HL-60/S4 treated with phorbol 12-myristate 13-acetate at 8.2 ng/mL for 4 days and 3 days (cell line): Measurements from ENCODE around the gene ZNF600.
"Not testable (repeated sequence)": the region's sequence is repeated elsewhere in the genome, so short reads cannot be mapped to it uniquely, and the experiment has no call there.

ENCODE experiments used
- in situ Hi-C: fragments of 300-500 bp; cut with MboI; formaldehyde crosslinking; loops from 2 replicates; pipeline ENCODE4 v1.15.0; 2022; ENCODE audit warnings: low sequenced_read_pairs

ZNF600 gene

DNA sequence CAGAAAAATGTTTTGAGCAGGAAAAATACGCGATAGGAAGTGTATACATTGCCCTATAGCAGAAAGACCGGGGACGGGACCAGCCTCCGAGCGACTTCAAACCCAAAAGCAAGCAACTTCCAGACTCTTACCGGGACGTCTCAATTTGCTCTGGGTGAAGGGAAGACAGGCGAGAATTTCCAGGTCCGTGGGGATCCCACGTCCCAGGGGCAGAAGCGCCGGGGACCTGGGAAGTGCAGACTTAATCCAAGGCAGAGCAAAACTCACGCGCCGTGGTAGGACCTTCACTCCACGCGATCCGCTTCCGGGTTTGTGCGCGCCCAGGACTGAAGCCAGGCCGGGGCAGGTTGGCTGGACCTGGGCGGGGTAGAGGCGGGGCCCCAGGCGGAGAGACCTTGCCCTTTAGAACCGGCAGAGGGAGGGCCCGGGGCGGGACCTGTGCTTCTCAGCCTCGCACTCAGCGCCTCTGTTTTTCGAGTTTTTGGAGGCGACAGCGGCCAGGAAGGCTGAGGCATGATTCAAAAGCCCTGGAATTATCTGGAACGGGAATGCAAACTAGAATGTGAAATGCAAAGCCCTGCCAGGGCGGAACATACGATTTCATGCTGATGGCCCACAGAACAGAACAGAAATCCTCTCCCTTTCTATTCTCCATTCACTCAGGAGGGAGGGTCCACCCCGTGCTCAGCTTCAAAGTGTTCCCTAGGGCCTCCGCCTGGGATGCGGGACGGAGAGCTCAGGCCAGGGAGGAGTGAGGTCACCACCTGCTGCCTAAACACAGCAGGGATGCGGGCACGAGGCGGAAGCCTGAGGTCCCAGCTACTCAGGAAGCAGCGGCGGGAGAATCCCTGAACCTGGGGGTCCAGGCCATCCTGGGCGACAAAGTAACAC, at the start of gene ZNF600:
Gene ZNF600 (minus strand): TSS at position 328 of the 891 bp plus-strand sequence. CDS start 7,903 bp downstream, outside the sequence.
- in situ Hi-C loops: not testable (repeated sequence)

DNA sequence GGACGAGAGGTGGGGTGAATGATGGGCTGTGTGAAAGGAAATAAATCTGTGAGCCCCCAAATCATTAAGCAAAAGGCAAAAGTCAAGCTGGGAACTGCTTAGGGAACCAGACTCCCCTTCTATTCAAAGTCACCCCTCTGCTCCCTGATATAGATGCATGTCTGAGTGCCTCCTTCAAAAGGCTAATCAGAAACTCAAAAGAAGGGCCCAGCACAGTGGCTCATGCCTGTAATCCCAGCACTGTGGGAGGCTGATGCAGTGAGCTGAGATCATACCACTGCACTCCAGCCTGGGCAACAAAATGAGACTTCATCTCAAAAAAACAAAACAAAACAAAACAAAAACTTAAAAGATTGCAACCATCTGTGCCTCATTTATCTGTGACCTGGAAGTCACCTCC, 47.7 kb upstream of the ZNF600 start:
- in situ Hi-C loops: not testable (repeated sequence)

DNA sequence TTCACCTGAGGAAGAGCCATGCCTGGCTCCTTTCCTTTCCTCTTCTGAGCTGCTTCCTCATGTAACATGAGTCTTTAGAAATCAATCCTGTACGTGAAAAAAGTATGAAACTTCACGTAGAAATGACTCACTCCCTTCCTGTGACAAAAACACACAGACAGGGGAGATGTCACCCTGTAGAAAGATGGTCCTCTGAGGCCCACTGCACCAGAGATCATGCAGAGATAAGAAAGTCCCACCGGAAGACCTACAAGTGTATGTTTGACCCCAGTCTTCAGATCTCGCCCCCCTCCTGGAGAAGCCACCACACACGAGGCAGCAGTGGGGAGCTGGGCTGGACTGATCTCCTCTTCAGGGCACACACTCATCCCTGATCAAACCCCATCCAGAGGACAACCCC, 47.0 kb upstream of the ZNF600 start:
- in situ Hi-C loops: not testable (repeated sequence)

DNA sequence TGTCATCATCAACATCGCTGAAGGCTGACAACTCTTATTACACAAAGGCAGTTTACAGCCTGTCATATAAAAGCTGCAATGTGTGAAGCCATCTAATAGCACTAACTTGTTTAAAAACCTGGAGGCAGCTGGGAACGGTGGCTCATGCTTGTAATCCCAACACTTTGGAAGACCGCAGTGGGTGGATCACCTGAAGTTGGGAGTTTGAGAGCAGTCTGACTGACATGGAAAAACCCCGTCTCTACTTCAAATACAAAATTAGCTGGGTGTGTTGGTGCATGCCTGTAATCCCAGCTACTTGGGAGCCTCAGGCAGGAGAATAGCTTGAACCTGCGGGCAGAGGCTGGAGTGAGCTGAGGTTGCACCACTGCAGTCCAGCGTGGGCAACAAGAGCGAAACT, 43.3 kb upstream of the ZNF600 start:
- in situ Hi-C loops: not testable (repeated sequence)

DNA sequence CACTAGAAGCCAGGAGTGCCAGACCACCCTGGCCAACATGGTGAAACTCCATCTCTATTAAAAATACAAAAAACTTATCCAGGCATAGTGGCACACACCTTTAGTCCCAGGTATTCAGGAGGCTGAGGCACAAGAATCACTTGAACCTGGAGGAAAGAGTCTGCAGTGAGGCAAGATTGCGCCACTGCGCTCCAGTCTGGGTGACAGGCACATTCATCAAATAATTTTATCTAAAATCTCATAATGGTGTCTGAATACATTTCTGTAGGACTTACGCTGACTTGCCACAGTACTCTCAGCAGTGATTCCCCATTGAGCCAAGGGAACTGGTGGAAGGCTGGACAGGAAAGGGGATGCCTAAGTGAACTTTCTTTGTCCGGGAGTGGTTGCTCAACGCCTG, 39.2 kb upstream of the ZNF600 start:
- in situ Hi-C loops: no loop called here

DNA sequence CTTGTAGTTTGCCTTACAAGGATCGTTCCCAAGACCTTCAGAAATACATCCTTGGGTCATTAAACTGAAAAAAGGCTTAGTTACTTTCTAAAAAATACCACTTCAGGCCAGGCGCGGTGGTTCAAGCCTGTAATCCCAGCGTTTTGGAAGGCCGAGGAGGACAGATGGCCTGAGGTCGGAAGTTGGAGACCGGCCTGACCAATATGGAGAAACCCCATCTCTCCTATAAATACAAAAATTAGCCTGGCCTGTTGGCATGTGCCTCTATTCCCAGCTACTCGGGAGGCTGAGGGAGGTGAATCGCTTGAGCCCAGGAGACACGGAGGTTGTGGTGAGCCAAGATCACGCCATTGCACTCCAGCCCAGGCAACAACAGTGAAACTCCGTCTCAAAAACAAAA, 37.1 kb upstream of the ZNF600 start:
- in situ Hi-C loops: no loop called here

DNA sequence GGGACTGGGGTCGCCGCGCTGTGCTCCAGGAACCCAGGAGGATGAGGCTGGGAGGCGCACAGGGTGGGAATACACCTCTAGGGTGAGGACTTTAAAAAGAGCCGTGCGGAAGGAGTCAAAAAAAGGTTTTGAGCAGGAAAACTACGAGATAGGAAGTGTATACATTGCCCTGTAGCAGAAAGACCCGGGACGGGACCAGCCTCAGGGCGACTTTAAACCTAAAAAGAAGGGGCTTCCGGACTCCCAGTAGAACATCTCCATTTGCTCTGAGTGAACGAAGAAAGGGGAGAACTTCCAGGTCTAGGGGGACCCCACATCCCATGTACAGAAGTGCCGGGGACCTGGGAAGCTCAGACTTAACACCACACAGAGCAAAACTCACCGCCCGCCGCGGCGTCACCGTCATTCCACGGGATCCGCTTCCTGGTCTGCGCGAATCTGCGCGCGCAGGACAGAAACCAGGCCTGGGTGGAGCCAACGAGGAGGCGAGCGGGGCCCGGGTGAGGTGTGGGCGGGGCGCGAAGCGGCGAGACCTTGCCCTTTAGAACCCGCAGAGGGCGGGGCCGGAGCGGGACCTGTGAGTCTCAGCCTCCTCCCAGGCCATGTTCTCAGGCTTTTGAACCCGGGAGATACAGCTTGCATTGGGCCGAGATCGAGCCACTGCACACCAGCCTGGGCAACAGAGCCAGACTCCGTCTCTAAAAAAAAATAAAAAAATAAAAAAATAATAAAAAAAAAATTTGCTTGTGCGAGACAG, 34.8 kb upstream of the ZNF600 start, which contains the start of gene ZNF28:
Gene ZNF28 (minus strand): TSS at position 430 of the 757 bp plus-strand sequence. CDS start 3,675 bp downstream, outside the sequence.
- in situ Hi-C loops: not testable (repeated sequence)

DNA sequence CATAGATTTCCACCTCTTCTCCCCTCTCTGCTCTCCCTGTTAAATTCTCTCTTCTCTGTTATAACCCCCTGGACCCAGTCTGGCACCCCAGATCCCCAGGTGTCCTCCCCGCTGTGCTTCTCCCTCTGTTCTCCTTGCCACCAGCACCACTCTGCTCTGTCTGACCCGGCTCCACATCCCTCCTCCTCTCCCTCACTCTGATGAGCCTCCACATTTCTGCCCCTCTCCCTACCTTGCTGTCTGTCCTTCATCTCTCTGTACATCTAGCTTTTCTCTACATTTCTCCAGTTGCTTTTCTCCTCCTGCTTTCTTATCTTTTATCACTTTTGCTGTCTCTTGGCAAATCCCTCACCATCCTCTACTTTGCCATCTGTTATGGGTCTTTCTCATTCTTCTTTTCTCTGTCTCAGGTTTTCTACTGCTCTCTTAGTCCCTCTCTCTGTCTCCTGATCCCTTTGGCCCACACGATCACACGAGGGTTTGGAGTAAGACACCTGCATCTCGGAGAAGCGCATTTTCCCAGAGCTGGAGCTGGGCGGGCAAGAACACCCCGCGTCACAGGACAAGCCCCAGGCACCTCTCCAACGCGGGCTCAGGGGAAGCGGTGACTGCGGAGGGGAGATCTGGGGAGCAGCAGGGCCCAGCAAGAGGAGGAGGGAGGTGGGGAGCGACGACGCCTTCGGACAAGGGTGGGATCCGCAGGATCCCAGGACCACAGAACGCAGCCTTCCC, 34.0 kb upstream of the ZNF600 start:
- in situ Hi-C loops: not testable (repeated sequence)

DNA sequence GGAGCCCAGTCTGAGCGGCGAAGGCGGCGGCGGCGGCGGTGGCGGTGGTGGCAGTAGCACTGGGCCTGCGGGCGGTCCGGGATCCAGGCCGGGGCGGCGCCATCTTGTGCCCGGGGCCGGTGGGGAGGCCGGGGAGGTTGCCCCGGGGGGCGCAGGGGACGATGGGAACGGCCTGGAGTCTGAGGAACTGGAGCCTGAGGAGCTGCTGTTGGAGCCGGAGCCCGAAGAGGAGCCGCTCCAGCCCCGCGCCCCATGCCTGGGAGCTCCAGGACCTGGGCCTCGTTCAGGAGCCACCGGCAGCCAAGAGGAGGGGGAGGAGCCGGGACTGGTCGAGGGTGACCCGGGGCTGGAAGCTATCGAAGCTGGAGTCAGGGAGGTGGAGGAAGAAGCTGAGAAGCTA, 23.2 kb upstream of the ZNF600 start:
- in situ Hi-C loops: no loop called here

DNA sequence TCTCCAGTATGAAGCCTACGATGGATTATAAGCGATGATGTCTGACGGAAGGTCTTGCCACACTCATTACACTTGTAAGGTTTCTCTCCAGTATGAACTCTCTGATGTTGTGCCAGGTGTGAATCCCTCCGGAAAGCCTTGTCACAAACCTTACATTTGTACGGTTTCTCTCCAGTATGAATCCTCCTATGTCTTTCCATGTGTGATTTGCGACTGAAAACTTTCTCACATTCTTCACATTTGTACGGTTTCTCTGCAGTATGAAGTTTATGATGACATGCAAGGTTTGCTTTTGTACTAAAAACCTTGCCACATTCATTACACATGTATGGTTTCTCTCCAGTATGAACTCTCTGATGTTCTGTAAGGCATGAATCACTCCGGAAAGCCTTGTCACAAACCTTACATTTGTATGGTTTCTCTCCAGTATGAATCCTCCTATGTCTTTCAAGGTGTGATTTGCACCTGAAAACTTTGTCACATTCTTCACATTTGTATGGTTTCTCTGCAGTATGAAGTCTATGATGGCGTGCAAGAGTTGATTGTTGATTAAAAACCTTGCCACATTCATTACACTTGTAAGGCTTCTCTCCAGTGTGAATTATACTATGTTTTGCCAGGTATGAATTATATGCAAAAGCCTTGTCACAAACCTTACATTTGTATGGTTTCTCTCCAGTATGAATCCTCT, 13.5 kb upstream of the ZNF600 start:
- in situ Hi-C loops: not testable (repeated sequence)

DNA sequence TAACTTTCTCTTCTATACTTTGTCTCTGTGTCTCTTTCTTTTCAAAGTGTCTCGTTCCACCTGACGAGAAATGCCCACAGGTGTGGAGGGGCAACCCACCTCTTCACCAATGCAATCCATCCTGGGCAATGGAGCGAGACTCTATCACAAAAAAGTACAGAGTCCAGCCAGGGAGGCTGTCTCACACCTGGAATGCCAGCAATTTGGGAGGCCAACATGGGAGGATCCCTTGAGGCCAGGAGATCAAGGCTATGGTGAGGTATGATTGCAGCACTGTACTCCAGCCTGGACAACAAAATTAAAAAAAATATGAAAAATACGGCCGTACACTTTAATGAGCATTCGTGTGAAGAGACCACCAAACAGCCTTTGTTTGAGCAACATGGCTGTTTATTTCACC, 2.8 kb upstream of the ZNF600 start:
- in situ Hi-C loops: no loop called here

DNA sequence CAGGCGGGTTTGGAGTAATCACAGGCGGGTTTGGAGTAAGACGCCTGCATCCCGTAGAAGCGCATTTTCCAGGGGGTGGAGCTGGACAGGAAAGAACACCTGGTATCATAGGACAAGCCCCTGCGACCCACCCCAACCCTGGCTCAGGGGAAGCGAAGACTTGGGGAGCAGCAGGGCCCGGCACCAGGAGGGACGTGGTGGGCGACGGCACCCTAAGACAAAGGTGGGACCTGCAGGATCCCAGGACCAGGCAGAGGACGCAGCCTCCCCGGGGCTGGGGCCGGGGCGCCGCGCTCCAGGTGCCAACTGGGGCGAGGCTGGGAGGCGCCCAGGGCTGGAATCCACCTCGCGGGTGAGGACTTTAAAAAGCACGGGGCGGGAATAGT, 520 bp downstream of the ZNF600 start:
- in situ Hi-C loops: no loop called here

DNA sequence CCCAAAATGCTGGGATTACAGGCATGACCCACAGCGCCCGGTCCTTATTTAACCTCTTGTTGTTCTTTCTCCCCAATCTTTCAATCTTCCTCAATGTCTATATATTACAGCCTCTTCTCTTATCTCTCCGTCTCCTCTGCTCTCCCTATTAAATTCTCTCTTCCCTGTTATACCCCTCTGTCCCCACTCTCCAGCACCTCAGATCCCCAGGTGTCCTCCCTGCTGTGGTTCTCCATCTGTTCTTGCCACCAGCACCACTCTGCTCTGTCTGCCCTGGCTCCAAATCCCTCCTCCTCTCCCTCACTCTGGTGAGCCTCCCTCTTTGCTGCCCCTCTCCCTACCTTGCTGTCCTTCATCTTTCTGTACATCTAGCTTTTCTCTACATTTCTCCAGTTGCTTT, 1.1 kb downstream of the ZNF600 start:
- in situ Hi-C loops: no loop called here

DNA sequence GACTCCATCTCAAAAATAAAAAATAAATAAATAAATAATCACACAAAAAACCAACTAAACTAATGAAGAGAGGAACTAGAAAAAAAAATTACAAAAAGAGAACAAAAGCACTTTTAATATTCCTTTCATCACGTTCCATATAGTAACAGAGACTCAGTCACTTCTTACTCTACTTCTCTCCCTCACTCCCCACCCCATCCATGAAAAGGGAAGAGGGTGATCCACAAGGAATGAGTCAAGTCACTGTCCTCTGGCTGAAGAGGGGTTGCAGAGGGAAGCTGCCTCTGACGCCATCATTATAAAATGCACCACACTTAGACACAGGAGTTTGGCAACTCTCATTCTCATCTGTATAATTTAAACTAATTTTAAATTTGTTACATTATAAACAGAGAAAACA, 3.7 kb downstream of the ZNF600 start:
- in situ Hi-C loops: not testable (repeated sequence)

DNA sequence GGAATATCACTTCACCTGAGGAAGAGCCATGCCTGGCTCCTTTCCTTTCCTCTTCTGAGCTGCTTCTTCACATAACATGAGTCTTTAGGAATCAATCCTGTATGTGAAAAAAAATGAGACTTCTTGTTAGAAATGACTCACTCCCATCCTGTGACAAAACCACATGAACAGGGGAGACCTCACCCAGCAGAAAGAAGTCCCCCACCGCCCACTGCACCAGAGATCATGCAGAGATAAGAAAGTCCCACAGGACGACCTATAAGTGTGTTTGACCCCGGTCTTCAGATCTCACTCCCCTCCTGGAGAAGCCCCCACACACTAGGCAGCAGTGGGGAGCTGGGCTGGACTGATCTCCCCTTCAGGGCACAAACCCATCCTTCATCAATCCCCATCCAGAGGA, 7.8 kb downstream of the ZNF600 start:
- in situ Hi-C loops: no loop called here

DNA sequence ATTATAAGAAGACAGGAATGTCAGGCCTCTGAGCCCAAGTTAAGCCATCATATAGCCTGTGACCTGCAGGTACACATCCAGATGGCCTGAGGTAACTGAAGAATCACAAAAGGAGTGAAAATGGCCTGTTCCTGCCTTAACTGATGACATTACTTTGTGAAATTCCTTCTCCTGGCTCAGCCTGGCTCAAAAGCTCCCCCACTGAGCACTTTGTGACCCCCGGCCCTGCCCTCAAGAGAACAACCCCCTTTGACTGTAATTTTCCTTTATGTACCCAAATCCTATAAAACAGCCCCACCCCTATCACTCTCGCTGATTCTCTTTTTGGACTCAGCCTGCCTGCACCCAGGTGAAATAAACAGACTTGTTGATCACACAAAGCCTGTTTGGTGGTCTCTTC, 30.1 kb downstream of the ZNF600 start:
- in situ Hi-C loops: not testable (repeated sequence)

DNA sequence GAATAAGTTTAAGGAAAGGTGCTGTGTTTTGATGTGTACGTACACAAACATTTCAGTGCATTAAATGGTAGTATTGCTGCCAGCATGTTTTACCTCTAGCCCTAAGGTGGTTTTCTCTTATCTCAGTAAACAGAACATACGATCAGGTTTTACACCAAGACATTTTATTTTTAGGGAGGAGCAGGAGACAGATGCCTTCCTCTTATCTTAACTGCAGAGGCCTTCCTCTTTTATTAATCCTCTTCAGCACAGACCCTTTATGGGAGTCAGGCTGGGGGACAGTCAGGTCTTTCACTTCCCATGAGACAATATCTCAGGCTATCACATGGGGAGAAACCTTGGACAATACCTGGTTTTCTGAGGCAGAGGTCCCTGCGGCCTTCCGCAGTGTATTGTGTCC, 36.8 kb downstream of the ZNF600 start:
- in situ Hi-C loops: no loop called here

DNA sequence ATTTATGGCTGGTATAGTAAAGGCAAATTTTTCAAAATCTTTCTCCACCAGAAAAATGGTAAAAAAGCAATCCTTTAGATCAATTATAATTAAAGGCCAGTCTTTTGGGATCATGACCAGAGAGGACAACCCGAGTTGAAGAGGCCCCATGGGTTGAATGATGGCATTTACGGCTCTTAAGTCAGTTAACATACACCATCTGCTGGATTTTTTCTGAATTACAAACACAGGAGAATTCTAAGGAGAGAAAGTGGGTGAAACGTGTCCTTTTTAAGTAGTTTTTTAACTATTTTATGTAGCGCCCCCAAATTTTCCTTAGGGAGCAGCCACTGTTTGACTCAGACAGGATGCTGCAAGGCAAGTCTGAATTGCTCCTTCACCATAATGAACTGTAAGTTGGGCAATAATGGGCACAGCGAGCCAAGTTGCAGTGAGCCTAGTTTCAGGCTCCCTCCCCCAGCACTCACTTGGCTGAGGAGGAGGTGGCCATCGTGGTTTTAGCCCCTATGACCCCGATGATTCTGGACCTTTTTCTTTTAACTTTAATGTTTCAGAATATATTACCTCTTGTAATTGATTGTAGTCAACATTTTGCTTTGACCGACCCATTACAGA, 38.1 kb downstream of the ZNF600 start:
- in situ Hi-C loops: no loop called here

DNA sequence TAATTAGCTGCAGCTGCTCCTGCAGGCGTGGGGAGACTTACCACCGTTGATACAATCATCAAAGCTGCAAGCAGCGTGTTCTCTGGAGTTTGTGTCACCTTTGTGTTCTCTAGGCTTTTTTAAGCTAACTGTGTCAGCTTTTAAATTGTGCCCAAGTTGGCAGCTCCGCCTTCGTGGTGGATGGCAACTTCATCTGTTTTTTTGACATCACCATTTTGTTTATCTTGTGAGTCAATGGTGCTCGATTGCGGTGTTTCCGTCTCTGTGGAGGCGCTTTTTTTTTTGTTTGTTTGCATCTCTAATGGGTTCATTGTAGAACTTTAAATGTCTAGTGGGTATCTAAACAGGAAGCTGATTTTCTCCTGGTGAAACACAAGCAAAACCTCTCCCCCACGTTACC, 40.7 kb downstream of the ZNF600 start:
- in situ Hi-C loops: not testable (repeated sequence)

DNA sequence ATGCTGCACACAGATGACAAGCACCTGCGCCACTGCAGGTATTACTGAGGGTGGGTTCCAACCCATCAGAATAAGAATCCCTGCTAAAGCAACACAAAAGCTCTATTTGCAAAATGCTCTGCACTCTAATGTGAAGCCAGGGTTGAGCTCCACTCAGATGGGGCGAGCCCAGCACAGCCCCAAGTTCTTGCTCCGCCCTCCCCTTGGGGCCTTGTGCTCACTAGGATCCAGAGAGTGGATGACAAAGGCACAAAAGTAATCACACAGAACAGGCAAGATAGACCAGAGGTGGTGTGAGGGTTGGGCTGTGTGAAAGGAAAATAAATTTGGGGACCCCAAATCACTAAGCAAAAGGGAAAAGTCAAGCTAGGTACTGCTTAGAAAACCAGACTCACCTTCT, 43.5 kb downstream of the ZNF600 start:
- in situ Hi-C loops: no loop called here
